Activated naive CD8-positive, alpha-beta T cell treated with anti-CD3 and anti-CD28 coated beads, Interleukin-2, amount 10 ng/mL, durations not matched to agents 7 days and 5 days (primary cell): ENCODE results near the gene TEX35. TPM values are rescaled to one million over a fixed set of nuclear protein-coding genes. Genes with fewer than 3 reads are reported as not detected.

Experiments
- ATAC-seq: fragments of 150-1000 bp; cut with Tn5 transposase; one replicate; pipeline ENCODE4 v1.10.0; 2021; ENCODE audit warnings: low read depth, moderate library complexity
- POLR2A ChIA-PET: fragments of 350-600 bp; sonication (Branson Sonifier 250); formaldehyde crosslinking; loops from one replicate; lab custom pipeline; 2021; ENCODE audit warnings: antibody characterized with exemption; lab: Charles Lee
- DNase-seq: peaks from one replicate; pipeline ENCODE4 v3.0.0; 2021
- H3K27ac Mint-ChIP-seq: one replicate; pipeline ENCODE4 v1.8.0; 2022; ENCODE audit warnings: mild to moderate bottlenecking, mixed read lengths
- H3K27me3 Mint-ChIP-seq: one replicate; pipeline ENCODE4 v1.8.0; 2022; ENCODE audit warnings: mild to moderate bottlenecking, moderate library complexity, mixed read lengths
- H3K36me3 Mint-ChIP-seq: one replicate; pipeline ENCODE4 v1.8.0; 2021; ENCODE audit warnings: mild to moderate bottlenecking, mixed read lengths
- H3K4me1 Mint-ChIP-seq: one replicate; pipeline ENCODE4 v1.8.0; 2021; ENCODE audit warnings: mixed read lengths
- H3K4me3 Mint-ChIP-seq: one replicate; pipeline ENCODE4 v1.8.0; 2022; ENCODE audit warnings: mild to moderate bottlenecking, moderate library complexity, mixed read lengths
- H3K9me3 Mint-ChIP-seq: one replicate; pipeline ENCODE4 v1.8.0; 2021; ENCODE audit warnings: mixed read lengths
- total RNA-seq, 2 experiments: library from RNA; stranded (reverse); gene quantifications; one replicate each; pipeline ENCODE4 v1.2.3, GENCODE V29; 2021

Gene TEX35
- total RNA-seq, 2 experiments from 2014 or later, result not detected

GRCh38 chr1:178487070-178487615, 25.8 kb upstream of the TEX35 start:
- H3K27ac Mint-ChIP-seq, result no peak overlapping the region
- POLR2A ChIA-PET, result no interaction called here
- H3K4me3 Mint-ChIP-seq, result no peak overlapping the region
- H3K9me3 Mint-ChIP-seq, result no peaks in the 10 kb centered on the region
- H3K27me3 Mint-ChIP-seq, result peaks cover 7% of the 10 kb centered on the region
- DNase-seq (no peak), ATAC-seq (no peak)
- no peaks in the 10 kb centered on the region for H3K36me3 Mint-ChIP-seq
- H3K4me1 Mint-ChIP-seq, result no peaks in the 10 kb centered on the region

DNA sequence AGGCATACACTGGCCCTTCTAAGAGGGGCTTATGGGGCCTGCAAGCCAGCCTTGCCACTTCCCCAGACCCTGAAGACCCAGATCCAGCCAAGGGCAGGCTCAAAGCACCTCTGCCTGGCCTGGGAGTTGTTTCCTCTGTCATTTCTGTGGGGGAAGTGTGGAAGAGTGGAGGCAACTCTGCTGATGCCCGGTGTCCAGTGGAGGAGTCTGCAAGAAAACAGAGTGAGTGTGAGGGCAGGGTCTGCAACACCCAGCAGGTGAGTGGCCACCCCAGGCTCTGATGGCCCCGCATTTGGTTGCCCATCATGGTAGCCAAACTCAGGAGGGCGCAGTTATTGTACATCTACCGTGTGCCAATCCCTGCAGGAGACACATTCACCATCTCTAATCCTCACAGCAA, 24.5 kb upstream of the TEX35 start:
- ATAC-seq (no peak), DNase-seq (no peak)
- H3K36me3 Mint-ChIP-seq, result no peaks in the 10 kb centered on the region
- no peak overlapping the region for H3K27ac Mint-ChIP-seq
- H3K27me3 Mint-ChIP-seq, result peaks cover 7% of the 10 kb centered on the region
- H3K9me3 Mint-ChIP-seq, result no peaks in the 10 kb centered on the region
- no peak overlapping the region for H3K4me3 Mint-ChIP-seq
- no peaks in the 10 kb centered on the region for H3K4me1 Mint-ChIP-seq
- POLR2A ChIA-PET, result no interaction called here

DNA sequence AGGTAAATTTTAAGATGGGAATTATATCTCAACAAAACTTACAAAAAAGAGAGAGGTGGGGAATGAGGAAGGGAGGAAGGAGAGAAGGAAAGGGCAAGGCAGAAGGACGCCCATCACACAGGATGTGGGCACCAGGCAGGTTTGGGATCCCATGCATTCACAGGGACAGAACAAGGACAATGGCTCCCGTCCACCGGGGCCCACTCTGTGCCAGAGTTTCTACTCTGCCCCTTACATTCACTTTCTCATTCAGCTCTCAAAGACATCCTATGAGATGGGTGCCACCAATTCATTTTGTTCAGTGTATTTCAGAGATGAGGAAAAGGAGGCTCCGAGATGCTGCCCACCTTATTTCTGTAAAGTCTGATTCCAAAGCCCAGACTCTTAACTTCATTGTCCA, 23.5 kb upstream of the TEX35 start:
- no peaks in the 10 kb centered on the region for H3K4me1 Mint-ChIP-seq
- POLR2A ChIA-PET, result no interaction called here
- peaks cover 7% of the 10 kb centered on the region for H3K27me3 Mint-ChIP-seq
- ATAC-seq, result no peak
- no peak overlapping the region for H3K27ac Mint-ChIP-seq
- DNase-seq, result no peak
- no peak overlapping the region for H3K4me3 Mint-ChIP-seq
- H3K9me3 Mint-ChIP-seq, result no peaks in the 10 kb centered on the region
- no peaks in the 10 kb centered on the region for H3K36me3 Mint-ChIP-seq

- POLR2A ChIA-PET, result no interaction called here
- Mint-ChIP-seq H3K27ac (no peak overlapping the region), H3K4me3 (no peak overlapping the region), H3K27me3 (peaks cover 7% of the 10 kb centered on the region), H3K9me3 (no peaks in the 10 kb centered on the region), H3K4me1 (no peaks in the 10 kb centered on the region), H3K36me3 (no peaks in the 10 kb centered on the region)
- DNase-seq (no peak), ATAC-seq (no peak)
Measured at GRCh38 chr1:178490136-178490535, 22.8 kb upstream of the TEX35 start.

DNA sequence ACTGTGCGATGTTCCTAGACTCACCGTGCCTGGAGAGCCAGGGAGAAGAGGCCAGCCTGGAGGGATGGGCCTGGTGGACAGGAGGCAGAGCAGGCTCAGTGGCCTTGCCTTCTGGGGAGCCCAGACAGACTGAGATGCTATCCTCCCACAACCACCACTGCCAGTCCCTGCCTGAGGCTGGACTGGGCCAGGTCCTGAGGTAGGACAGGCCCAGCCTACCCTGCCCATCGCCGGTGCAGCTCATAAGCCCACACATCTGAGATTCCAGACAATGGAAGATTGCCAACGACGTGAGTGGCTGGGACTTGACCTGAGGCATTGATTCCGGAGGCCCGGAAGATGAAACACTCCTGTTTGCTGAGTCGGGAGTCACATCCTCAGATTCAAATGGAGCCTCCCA, 21.9 kb upstream of the TEX35 start:
- ATAC-seq (no peak), DNase-seq (no peak)
- Mint-ChIP-seq H3K9me3 (no peaks in the 10 kb centered on the region), H3K4me3 (no peak overlapping the region), H3K27me3 (peaks cover 7% of the 10 kb centered on the region), H3K36me3 (no peaks in the 10 kb centered on the region), H3K4me1 (no peaks in the 10 kb centered on the region), H3K27ac (no peak overlapping the region)
- POLR2A ChIA-PET, result no interaction called here

- POLR2A ChIA-PET, result no interaction called here
- no peaks in the 10 kb centered on the region for H3K9me3 Mint-ChIP-seq
- no peaks in the 10 kb centered on the region for H3K36me3 Mint-ChIP-seq
- no peak overlapping the region for H3K27ac Mint-ChIP-seq
- DNase-seq (no peak), ATAC-seq (no peak)
- H3K4me3 Mint-ChIP-seq, result no peak overlapping the region
- H3K27me3 Mint-ChIP-seq, result peaks cover 4% of the 10 kb centered on the region
- no peaks in the 10 kb centered on the region for H3K4me1 Mint-ChIP-seq
Measured at GRCh38 chr1:178491721-178492120, 21.2 kb upstream of the TEX35 start.

DNA sequence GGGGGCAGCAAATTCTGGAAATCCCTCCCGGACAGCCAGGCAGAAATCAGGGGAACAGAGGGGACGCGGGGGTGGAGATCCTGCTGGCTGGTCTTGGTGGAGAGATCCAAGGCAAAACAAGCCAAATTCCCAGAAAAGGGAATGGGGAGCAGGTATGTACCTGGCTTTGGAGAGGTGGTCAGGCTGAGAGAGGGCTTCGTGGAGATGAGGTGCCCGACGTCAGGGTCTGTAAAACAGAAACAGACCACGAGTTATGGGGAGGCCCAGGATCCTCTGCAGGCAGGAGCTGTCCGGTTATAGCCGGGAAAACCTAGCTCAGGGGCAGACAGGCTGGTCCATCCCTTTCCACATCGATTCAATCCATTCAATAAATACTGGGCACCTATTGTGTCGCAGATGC, 20.6 kb upstream of the TEX35 start:
- ATAC-seq (no peak), DNase-seq (no peak)
- POLR2A ChIA-PET, result no interaction called here
- no peak overlapping the region for H3K4me3 Mint-ChIP-seq
- H3K36me3 Mint-ChIP-seq, result no peaks in the 10 kb centered on the region
- H3K9me3 Mint-ChIP-seq, result no peaks in the 10 kb centered on the region
- no peak overlapping the region for H3K27ac Mint-ChIP-seq
- H3K4me1 Mint-ChIP-seq, result no peaks in the 10 kb centered on the region
- H3K27me3 Mint-ChIP-seq, result peaks cover 4% of the 10 kb centered on the region

GRCh38 chr1:178493301-178493741, 19.6 kb upstream of the TEX35 start:
- Mint-ChIP-seq H3K4me1 (no peaks in the 10 kb centered on the region), H3K36me3 (no peaks in the 10 kb centered on the region), H3K4me3 (no peak overlapping the region), H3K9me3 (no peaks in the 10 kb centered on the region), H3K27ac (no peak overlapping the region), H3K27me3 (no peaks in the 10 kb centered on the region)
- POLR2A ChIA-PET, result no interaction called here
- no peak for DNase-seq
- no peak for ATAC-seq

GRCh38 chr1:178494569-178494971, 18.3 kb upstream of the TEX35 start:
- Mint-ChIP-seq H3K27me3 (no peaks in the 10 kb centered on the region), H3K9me3 (no peaks in the 10 kb centered on the region), H3K27ac (no peak overlapping the region), H3K36me3 (no peaks in the 10 kb centered on the region), H3K4me3 (no peak overlapping the region), H3K4me1 (no peaks in the 10 kb centered on the region)
- DNase-seq (no peak), ATAC-seq (no peak)
- POLR2A ChIA-PET, result no interaction called here

DNA sequence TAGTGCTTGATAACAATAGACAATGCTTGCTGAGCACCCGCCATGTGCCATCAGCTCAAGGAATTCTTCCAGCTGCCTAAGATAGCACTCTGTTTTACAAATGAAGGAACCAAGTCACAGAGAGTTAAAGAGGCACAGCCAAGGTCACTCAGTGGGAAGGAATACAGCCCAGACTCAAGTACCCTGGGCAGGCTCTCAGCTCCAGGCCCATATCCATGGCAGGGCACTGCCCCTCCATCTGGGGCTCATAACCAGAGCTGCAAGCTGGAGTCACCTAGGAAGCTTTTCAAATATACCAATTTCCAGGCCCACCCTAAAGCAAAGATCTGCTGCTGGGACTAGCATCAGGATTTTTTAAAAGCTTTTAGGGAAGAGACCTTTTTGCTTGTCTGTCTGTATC, 17.8 kb upstream of the TEX35 start:
- no peaks in the 10 kb centered on the region for H3K9me3 Mint-ChIP-seq
- H3K4me3 Mint-ChIP-seq, result no peak overlapping the region
- H3K27ac Mint-ChIP-seq, result no peak overlapping the region
- no peak for ATAC-seq
- DNase-seq, result no peak
- H3K4me1 Mint-ChIP-seq, result no peaks in the 10 kb centered on the region
- no peaks in the 10 kb centered on the region for H3K36me3 Mint-ChIP-seq
- POLR2A ChIA-PET, result no interaction called here
- H3K27me3 Mint-ChIP-seq, result no peaks in the 10 kb centered on the region

DNA sequence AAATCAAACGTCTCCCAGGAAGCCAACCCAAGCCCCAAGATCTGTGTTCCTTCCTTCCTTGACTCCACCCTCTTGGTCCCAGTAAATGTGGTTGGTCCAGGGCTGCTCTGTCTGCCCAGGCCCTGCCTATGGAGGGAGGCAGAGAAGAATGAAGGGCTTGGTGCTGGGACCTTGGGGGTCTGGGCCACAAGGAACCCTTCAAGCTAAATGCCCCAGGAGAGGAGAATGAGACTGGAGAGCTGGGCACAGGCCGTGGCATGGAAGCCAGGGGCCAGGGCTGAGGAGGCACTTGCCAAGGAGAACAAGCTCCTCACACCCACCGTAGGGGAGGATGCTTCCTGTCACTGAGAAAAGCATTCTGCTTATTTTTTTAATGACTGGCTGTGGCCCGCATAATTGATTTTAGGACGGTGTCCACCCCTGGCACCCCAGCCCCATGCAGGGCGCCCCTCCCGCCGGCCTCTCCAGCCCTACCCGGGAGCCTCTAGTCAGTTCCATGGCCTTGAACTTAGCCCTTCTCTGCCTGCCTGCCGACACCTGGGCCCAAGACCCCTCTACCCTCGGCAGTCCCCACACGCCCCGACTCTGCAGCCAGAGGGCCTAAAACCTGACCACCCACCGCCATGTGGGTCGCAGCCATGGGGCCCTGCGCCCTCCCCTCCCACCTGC, 17.0 kb upstream of the TEX35 start:
- H3K4me3 Mint-ChIP-seq, result no peak overlapping the region
- no peaks in the 10 kb centered on the region for H3K9me3 Mint-ChIP-seq
- no peaks in the 10 kb centered on the region for H3K4me1 Mint-ChIP-seq
- ATAC-seq, result no peak
- no peak for DNase-seq
- H3K27ac Mint-ChIP-seq, result no peak overlapping the region
- POLR2A ChIA-PET, result no interaction called here
- no peaks in the 10 kb centered on the region for H3K36me3 Mint-ChIP-seq
- no peaks in the 10 kb centered on the region for H3K27me3 Mint-ChIP-seq

DNA sequence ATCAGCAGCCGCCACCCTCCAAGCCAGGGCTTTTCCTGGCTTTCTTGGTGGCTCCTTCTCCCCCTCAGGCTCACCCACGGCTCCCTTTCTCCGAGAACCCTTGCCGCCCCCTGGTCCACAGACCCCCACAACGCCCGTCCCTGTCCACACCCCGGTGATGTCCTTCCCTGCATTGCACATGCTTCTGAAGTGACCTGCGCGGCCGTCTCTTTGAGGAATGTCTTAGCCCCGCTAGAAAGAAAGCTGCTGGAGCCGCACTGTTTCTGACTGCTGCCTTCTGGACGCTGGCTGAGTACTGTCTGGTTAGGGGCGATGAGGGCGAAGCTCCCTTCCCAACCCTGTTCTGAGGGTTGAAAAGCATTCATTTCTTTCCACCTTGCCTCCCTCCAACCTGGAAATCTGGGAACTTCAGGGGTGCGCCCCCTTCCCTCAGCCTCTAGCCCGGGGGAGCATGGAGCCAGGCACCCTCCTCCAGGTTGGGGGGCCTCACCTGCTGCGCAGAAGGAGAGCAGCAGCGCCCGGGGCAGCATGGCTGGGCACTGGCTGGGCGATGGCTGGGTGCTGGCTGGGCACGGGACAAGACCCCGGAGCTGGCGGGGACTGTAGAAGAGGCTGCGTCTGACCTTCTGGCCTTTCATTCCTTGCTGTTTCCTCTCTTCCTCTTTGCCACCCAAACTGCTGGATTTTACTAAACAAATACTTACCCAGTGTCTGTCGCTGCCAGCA, 16.3 kb upstream of the TEX35 start, which contains the start of gene CLEC20A:
CLEC20A (minus strand) TSS at position 555 of the 726 bp plus-strand sequence; CDS start at position 530, 25 bp downstream.
- no peaks in the 10 kb centered on the region for H3K36me3 Mint-ChIP-seq
- peaks cover under 1% of the 10 kb centered on the region for H3K27me3 Mint-ChIP-seq
- H3K27ac Mint-ChIP-seq, result no peak within 1 kb of the TSS
- DNase-seq (no peak), ATAC-seq (no peak)
- no peaks in the 10 kb centered on the region for H3K9me3 Mint-ChIP-seq
- no peaks in the 10 kb centered on the region for H3K4me1 Mint-ChIP-seq
- POLR2A ChIA-PET, result no interaction called here
- H3K4me3 Mint-ChIP-seq, result no peak within 1 kb of the TSS

- H3K4me3 Mint-ChIP-seq, result no peak overlapping the region
- no peak for ATAC-seq
- H3K9me3 Mint-ChIP-seq, result no peaks in the 10 kb centered on the region
- no peaks in the 10 kb centered on the region for H3K36me3 Mint-ChIP-seq
- H3K27me3 Mint-ChIP-seq, result peaks cover 2% of the 10 kb centered on the region
- DNase-seq, result no peak
- H3K4me1 Mint-ChIP-seq, result no peaks in the 10 kb centered on the region
- POLR2A ChIA-PET, result no interaction called here
- no peak overlapping the region for H3K27ac Mint-ChIP-seq
Measured at GRCh38 chr1:178497903-178498478, 14.9 kb upstream of the TEX35 start.
